H1 (cell line): ENCODE results near the gene PPP1R9A. TPM values are rescaled to one million over a fixed set of nuclear protein-coding genes. Genes with fewer than 3 reads are reported as not detected.

Experiments
- CTCF ChIA-PET: fragments of 300-600 bp; sonication (Branson Sonifier 250); formaldehyde crosslinking; loops from one replicate; lab custom pipeline; 2021; ENCODE audit not compliant: partially characterized antibody; lab: Charles Lee
- POLR2A ChIA-PET: fragments of 300-600 bp; sonication (Branson Sonifier 250); formaldehyde crosslinking; loops from one replicate; lab custom pipeline; 2021; ENCODE audit warnings: inconsistent platforms; ENCODE audit not compliant: partially characterized antibody; lab: Charles Lee
- DNase-seq, 2 experiments: peaks; one replicate each; pipeline versions ENCODE4 v3.0.0 to v3.0.0-alpha.2; 2010 to 2022; ENCODE audit warnings: low spot score in 2 of 2, low read depth in 1 of 2, mixed read lengths in 1 of 2
- FAIRE-seq: peaks from 2 replicates; lab custom pipeline; 2011; peaks lifted over from hg19 to GRCh38; lab: Jason Lieb, UNC
- H2AFZ ChIP-seq: 2 replicates; pipeline ENCODE4 v1.8.1; 2012; ENCODE audit warnings: low read length, inconsistent platforms
- H2AK5ac ChIP-seq: 2 replicates; pipeline ENCODE4 v1.6.1; 2013; ENCODE audit warnings: low read depth, low read length
- H2BK120ac ChIP-seq: replicated peaks from 2 replicates; pipeline ENCODE3; 2013; ENCODE audit warnings: low read depth, low read length, inconsistent platforms
- H2BK12ac ChIP-seq: 2 replicates; pipeline ENCODE4 v1.6.1; 2013; ENCODE audit warnings: low read depth, low read length
- H2BK15ac ChIP-seq: 2 replicates; pipeline ENCODE4 v1.6.1; 2013; ENCODE audit warnings: low read length
- H2BK20ac ChIP-seq: 2 replicates; pipeline ENCODE4 v1.6.1; 2013; ENCODE audit warnings: low read length
- H2BK5ac ChIP-seq: 2 replicates; pipeline ENCODE4 v1.6.1; 2013; ENCODE audit warnings: low read depth, low read length
- H3K14ac ChIP-seq: 2 replicates; pipeline ENCODE4 v1.6.1; 2013; ENCODE audit warnings: inconsistent platforms; ENCODE audit not compliant: insufficient read length
- H3K18ac ChIP-seq: 2 replicates; pipeline ENCODE4 v1.6.1; 2013; ENCODE audit warnings: low read length; ENCODE audit errors: extremely low read depth
- H3K23ac ChIP-seq: 2 replicates; pipeline ENCODE4 v1.6.1; 2013; ENCODE audit warnings: inconsistent platforms; ENCODE audit not compliant: insufficient read length
- H3K23me2 ChIP-seq: 2 replicates; pipeline ENCODE4 v1.6.1; 2013; ENCODE audit warnings: low read depth, low read length
- H3K27ac ChIP-seq: 2 replicates; pipeline ENCODE4 v1.6.1; 2011; ENCODE audit warnings: low read depth, low read length, inconsistent platforms
- H3K27me3 ChIP-seq, 4 experiments: replicated peaks in 1 of 4; 1 replicate in 1 of 4; 2 replicates in 3 of 4; pipeline versions ENCODE4 v1.6.1 to v1.8.1; 2011 to 2013; ENCODE audit warnings: low read length in 3 of 4, mild to moderate bottlenecking in 3 of 4, inconsistent platforms in 2 of 4, mixed read lengths in 2 of 4, moderate library complexity in 1 of 4; ENCODE audit not compliant: control insufficient read depth in 3 of 4, insufficient read depth in 3 of 4; ENCODE audit errors: extremely low read depth in 1 of 4
- H3K36me3 ChIP-seq, 4 experiments: 2 replicates each; pipeline versions ENCODE4 v1.6.1 to v1.8.1; 2011 to 2013; ENCODE audit warnings: mild to moderate bottlenecking in 4 of 4, low read length in 3 of 4, moderate library complexity in 2 of 4, control low read depth in 1 of 4, inconsistent platforms in 1 of 4; ENCODE audit not compliant: insufficient read depth in 4 of 4, control insufficient read depth in 2 of 4
- H3K4ac ChIP-seq: replicated peaks from 2 replicates; pipeline ENCODE3; 2013; ENCODE audit warnings: low read length, low read depth, mixed read lengths, inconsistent platforms; ENCODE audit not compliant: insufficient read length
- H3K4me1 ChIP-seq, 4 experiments: replicated peaks in 1 of 4; 1 replicate in 1 of 4; 2 replicates in 3 of 4; pipeline versions ENCODE4 v1.6.1 to v1.8.1; 2011 to 2013; ENCODE audit warnings: low read length in 3 of 4, inconsistent platforms in 2 of 4, mixed read lengths in 1 of 4; ENCODE audit not compliant: insufficient read depth in 4 of 4, control insufficient read depth in 3 of 4
- H3K4me2 ChIP-seq, 2 experiments: 2 replicates each; pipeline versions ENCODE4 v1.6.1 to v1.8.1; 2011 to 2013; ENCODE audit warnings: low read depth in 2 of 2, low read length in 2 of 2, control low read depth in 1 of 2, inconsistent platforms in 1 of 2, mild to moderate bottlenecking in 1 of 2; ENCODE audit not compliant: insufficient read depth in 1 of 2
- H3K4me3 ChIP-seq, 4 experiments: fragments of 200-600, 300-600 bp in 1 of 4; sonication (generic), shearing (Covaris generic), sonication (Bioruptor Twin) in 1 of 4; 2 replicates each; pipeline versions ENCODE4 v1.5.1 to v1.8.1; 2011 to 2016; ENCODE audit warnings: low read length in 4 of 4, low read depth in 3 of 4, control low read depth in 2 of 4, inconsistent platforms in 2 of 4, mild to moderate bottlenecking in 2 of 4, mixed read lengths in 1 of 4, moderate library complexity in 1 of 4; ENCODE audit not compliant: insufficient read depth in 2 of 4; ENCODE audit errors: extremely low read depth in 1 of 4
- H3K56ac ChIP-seq: replicated peaks from 2 replicates; pipeline ENCODE3; 2013; ENCODE audit warnings: low read depth, mild to moderate bottlenecking, mixed read lengths, low read length, inconsistent platforms; ENCODE audit not compliant: insufficient read length
- H3K79me1 ChIP-seq: 2 replicates; pipeline ENCODE4 v1.6.1; 2013; ENCODE audit warnings: low read depth, low read length, control low read depth
- H3K79me2 ChIP-seq, 2 experiments: 2 replicates each; pipeline versions ENCODE4 v1.6.1 to v1.8.1; 2012 to 2013; ENCODE audit warnings: low read length in 2 of 2, mild to moderate bottlenecking in 2 of 2, inconsistent platforms in 1 of 2; ENCODE audit not compliant: insufficient read depth in 2 of 2, control insufficient read depth in 1 of 2
- H3K9ac ChIP-seq, 4 experiments: replicated peaks in 1 of 4; 1 replicate in 1 of 4; 2 replicates in 3 of 4; pipeline versions ENCODE4 v1.6.1 to v1.8.1; 2011 to 2013; ENCODE audit warnings: low read depth in 3 of 4, low read length in 3 of 4, control low read depth in 2 of 4, mild to moderate bottlenecking in 2 of 4, moderate library complexity in 2 of 4, inconsistent platforms in 1 of 4; ENCODE audit errors: extremely low read depth in 1 of 4
- H3K9me3 ChIP-seq, 2 experiments: 2 replicates each; pipeline versions ENCODE4 v1.6.1 to v1.8.1; 2012 to 2013; ENCODE audit warnings: mild to moderate bottlenecking in 2 of 2, moderate library complexity in 2 of 2, control low read depth in 1 of 2, inconsistent platforms in 1 of 2, low read depth in 1 of 2, low read length in 1 of 2, mixed read lengths in 1 of 2; ENCODE audit not compliant: insufficient read depth in 2 of 2
- H4K20me1 ChIP-seq, 2 experiments: replicated peaks in 1 of 2; 2 replicates each; pipeline versions ENCODE3 to v1.8.1; 2011 to 2013; ENCODE audit warnings: inconsistent platforms in 2 of 2, low read length in 2 of 2, mild to moderate bottlenecking in 1 of 2; ENCODE audit not compliant: insufficient read depth in 2 of 2, control insufficient read depth in 1 of 2
- H4K5ac ChIP-seq: 2 replicates; pipeline ENCODE4 v1.6.1; 2013; ENCODE audit warnings: low read length, low read depth, mixed read lengths, inconsistent platforms; ENCODE audit not compliant: insufficient read length
- H4K8ac ChIP-seq: 2 replicates; pipeline ENCODE4 v1.8.0; 2013; ENCODE audit warnings: mild to moderate bottlenecking, moderate library complexity, low read length, inconsistent platforms; ENCODE audit not compliant: insufficient read depth; ENCODE audit errors: extremely low read depth
- H4K91ac ChIP-seq: replicated peaks from 2 replicates; pipeline ENCODE3; 2013; ENCODE audit warnings: low read length, mixed read lengths, inconsistent platforms; ENCODE audit not compliant: insufficient read length
- EZH2 ChIP-seq: fragments of 200-600 bp; sonication (generic); IDR thresholded peaks from 2 replicates; pipeline ENCODE4 v1.7.1; 2012; ENCODE audit warnings: low read depth, mild to moderate bottlenecking, moderate library complexity, low read length, inconsistent platforms; ENCODE audit not compliant: severe bottlenecking
- SRF ChIP-seq: IDR thresholded peaks from 2 replicates; pipeline ENCODE4 v1.6.1; 2011; ENCODE audit warnings: mild to moderate bottlenecking, low read depth, low read length, moderate library complexity
- WGBS, 2 experiments: shearing (Covaris generic) in 1 of 2; methylation state at CpG; one replicate each; pipeline versions ENCODE4 v1.1.6 to v1.1.7; 2013 to 2015; ENCODE audit warnings: low lambda C conversion rate in 2 of 2, mixed read lengths in 2 of 2, inconsistent platforms in 1 of 2, low coverage in 1 of 2, missing lambda C conversion rate in 1 of 2; ENCODE audit not compliant: insufficient replicate concordance in 2 of 2, insufficient coverage in 1 of 2, insufficient read length in 1 of 2; ENCODE audit errors: extremely low coverage in 1 of 2, missing lambda C conversion rate in 1 of 2; 5-methylcytosine and 5-hydroxymethylcytosine counted together
- polyA plus RNA-seq, 7 experiments: library from polyadenylated mRNA; depleted of rRNA in 3 of 7; stranded (reverse) in 5 of 7; unstranded in 2 of 7; fragments of >200 nt in 5 of 7; fragments of 200-250 nt in 2 of 7; gene quantifications; 1 replicate in 5 of 7; 2 replicates in 1 of 7; 4 replicates in 1 of 7; pipeline versions ENCODE4 v1.2.1 to v1.2.3, GENCODE V29; 2011 to 2013; ENCODE audit warnings: missing spikeins in 2 of 7, mixed read lengths in 2 of 7
- total RNA-seq: library from RNA; stranded (reverse); fragmentation: NEBNext Ultra II Directional; extraction: Animal tissue kit (Norgen Biotek cat#: 25700); gene quantifications from 2 replicates; pipeline ENCODE4 v1.2.1, GENCODE V29; 2021

The PPP1R9A gene
- total and polyA plus RNA-seq, 2 of the 8 experiments (the other 6 are each of a cell fraction or from before 2014, with no cell fraction given), result 3.0 to 20.3 TPM

GRCh38 chr7:95327356-95327755 is 420.0 kb downstream of the PPP1R9A start:
- Histone ChIP-seq H2BK5ac (no peak overlapping the region), H4K8ac (no peak overlapping the region), H2AFZ (no peak overlapping the region), H3K9me3 (no peaks in the 10 kb centered on the region), H2BK120ac (no peak overlapping the region), H2BK12ac (no peak overlapping the region), H3K23ac (no peak overlapping the region), H3K23me2 (no peaks in the 10 kb centered on the region), H3K4me3 (no peak overlapping the region), H2BK20ac (no peak overlapping the region), H3K4ac (no peak overlapping the region), H3K27me3 (no peaks in the 10 kb centered on the region; a peak in 1 of 7 replicates), H3K9ac (no peak overlapping the region), H3K4me2 (no peak overlapping the region), H3K18ac (no peak overlapping the region), H2BK15ac (no peak overlapping the region), H3K14ac (no peak overlapping the region), H3K4me1 (peaks cover 0 to 7% (median 0%) of the 10 kb centered on the region in 4 experiments; a peak in 1 of 7 replicates), H2AK5ac (no peak overlapping the region), H3K36me3 (no peaks in the 10 kb centered on the region), H3K56ac (no peak overlapping the region), H3K79me1 (no peaks in the 10 kb centered on the region), H3K79me2 (no peaks in the 10 kb centered on the region), H3K27ac (no peak overlapping the region), H4K5ac (no peak overlapping the region), H4K91ac (no peak overlapping the region), H4K20me1 (no peaks in the 10 kb centered on the region)
- DNase-seq (no peak), FAIRE-seq (no peak)
- ChIA-PET CTCF (interaction anchor here (0.5 to 1.2 kb wide), 3 partner anchors 149 to 764 kb away, joined by 3 to 5 read pairs (median 3); no protein-coding TSS in a partner anchor), POLR2A (no interaction called here)
- WGBS, 2 experiments, result 90% methylated on average over 3 of the region's 3 CpGs; no CpG with 5 or more reads in 1 of the 2 experiments
- no peak for TF ChIP-seq EZH2
- TF ChIP-seq SRF, result no peak
